SKM-1 (cell line): ENCODE data around the gene ZFAND3.
"Not testable (repeated sequence)": the region's sequence is repeated elsewhere in the genome, so short reads cannot be mapped to it uniquely, and the experiment has no call there.

Experiments used
- DNase-seq: peaks from one replicate; lab custom pipeline; 2025; ENCODE audit not compliant: unreplicated experiment; lab: John Stamatoyannopoulos, UW

The ZFAND3 gene

DNA sequence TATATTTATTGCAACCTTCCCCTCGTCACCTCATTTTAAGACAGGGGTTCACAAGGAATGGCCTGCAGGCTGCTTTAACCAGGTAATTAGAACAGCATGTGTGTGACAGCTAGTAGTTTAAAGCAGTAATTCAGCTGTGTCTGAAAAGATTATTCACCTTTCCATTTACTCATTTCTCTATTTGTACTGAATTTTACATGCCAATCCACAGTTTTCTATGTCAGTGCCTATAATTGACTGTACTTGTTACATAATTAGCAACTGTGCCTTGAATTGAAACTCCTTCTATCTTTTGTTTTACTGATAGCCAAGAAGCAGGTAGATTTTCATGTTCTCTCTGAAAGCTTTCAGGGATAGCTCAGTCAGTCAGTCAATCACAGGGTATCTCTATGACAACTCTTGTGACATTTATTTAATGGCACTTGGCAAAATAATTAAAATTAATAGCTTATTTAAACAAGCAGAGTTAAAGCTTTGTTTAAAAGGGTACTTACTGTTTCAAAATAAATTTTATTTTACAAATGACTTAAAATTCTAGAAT, 214.0 kb downstream of the ZFAND3 start:
- no peak for DNase-seq

DNA sequence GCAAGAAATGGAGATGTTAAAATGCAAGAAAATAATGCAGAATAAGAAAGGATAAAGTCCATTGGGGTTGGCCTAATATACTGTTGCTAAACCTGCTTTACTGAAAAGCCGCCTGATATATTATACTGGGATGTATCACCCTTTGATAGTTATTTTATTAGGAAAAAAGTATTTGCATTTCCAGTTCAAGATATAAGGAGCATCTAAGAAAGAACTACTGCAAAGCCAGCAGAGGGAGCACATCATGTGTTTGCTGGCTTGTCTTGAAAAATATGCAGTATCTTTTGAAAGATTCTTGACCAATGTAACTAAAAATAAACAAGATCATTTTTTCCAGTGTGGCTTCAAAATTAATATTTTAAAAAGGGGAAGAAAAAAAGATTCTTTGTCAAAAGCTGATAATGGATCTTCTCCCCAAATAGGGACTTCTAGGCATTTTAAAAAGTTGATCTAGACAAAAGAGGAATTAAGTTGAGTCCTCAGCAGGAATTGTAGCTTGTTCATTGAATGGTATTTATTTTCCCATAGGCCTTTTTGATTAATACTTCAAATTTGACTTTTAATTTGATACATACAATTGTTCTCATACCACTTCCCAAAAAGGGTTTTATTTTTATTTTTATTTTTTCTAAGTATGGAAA, 214.9 kb downstream of the ZFAND3 start:
- DNase-seq = no peak

GRCh38 chr6:38035478-38035877, 216.0 kb downstream of the ZFAND3 start:
- no peak for DNase-seq

GRCh38 chr6:38039502-38039901, 220.0 kb downstream of the ZFAND3 start:
- no peak for DNase-seq

DNA sequence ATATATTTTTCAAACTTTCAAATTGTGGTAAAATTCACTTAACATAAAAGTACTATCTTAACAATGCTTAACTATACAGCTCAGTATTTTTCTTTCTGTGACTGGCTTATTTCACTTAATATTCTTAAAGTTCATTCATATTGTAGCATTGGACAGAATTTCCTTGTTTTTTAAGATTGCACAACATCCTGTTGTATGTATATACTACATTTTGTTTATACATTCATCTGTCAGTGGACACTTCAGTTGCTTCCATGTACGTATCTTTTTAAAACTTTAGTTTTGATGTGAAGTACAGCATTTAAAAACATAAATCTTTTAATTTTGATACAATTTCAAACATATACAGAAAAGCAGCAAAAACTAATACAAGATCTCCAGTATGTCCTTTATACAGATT, 220.7 kb downstream of the ZFAND3 start:
- DNase-seq = no peak

- DNase-seq = no peak
Measured at GRCh38 chr6:38043259-38043753, 223.8 kb downstream of the ZFAND3 start.

DNA sequence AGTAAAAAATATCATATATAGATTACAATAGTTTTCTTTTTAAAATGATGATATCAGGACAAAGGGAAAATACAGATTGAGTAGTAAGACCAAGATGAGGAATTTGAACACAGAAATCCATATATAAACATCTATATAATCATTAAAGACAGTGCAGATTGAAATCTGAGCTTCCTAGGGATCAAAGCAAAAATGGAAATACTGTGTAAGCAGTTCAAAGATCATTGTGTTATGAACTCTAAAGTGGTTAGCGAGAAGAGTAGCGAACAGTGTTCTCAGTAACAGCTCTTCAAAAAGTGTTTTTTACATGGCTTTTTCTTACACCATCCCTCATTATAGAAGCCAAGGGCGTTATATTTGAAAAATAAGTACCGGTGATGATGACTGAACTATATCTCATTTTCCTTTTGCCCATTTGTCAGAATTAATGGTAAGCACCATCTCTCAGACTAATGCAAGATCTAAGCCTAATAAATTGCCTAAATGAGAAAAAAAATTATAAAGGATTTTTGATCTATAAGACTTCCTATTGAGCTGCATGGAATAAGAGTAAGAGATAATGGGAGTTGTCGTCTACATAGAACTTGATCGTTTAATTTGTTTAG, 226.3 kb downstream of the ZFAND3 start:
- DNase-seq = no peak

DNA sequence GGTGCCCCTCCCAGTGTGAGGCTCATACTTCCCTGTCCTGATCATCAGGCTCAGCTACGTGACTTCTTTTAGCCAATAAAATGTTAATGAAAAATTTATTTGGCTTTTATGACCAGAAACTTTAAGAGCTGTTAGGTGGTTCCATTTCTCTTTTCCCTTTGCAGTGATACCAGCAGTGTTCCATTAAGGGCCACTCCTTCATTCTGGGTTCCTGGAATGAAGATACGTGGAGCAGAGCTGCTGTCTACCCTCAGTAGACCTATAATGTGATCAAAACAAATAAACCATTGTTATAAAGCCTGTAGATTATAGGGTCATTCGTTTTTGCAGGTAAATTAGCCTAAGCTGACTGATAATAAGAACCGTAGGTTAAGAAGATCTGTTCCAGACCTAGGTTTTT, 228.0 kb downstream of the ZFAND3 start:
- no peak for DNase-seq

GRCh38 chr6:38049861-38050397, 230.4 kb downstream of the ZFAND3 start:
- not testable (repeated sequence) for DNase-seq

DNA sequence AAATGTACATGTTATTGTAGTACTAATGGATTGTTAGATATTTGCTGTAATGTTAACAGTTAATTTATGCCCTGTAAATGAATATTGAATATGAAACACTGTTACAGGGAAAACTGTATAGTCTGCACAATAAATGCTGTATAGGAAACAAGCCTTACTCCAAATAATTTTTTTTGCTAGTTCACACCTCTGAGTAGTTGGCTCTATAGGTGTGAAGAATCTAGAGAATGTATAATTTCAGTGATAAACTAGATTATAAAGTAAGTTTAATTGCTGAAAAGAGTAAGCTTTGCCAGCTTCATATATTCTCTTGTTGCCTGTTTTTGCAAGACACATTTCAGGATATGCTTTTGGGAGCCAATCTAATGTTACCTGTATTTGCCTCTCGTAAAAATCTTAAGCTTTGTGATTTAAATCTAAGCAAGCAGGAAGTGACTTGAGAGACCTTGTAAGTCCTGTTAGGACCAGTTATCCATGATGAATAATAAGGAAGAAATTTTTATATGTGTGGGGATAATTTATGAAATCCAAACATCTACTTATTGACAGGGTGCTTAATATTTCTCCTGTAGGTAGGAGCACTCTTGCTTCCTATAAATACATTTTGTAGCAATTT, 232.4 kb downstream of the ZFAND3 start:
- DNase-seq = no peak

GRCh38 chr6:38054527-38055202, 235.1 kb downstream of the ZFAND3 start:
- no peak for DNase-seq

DNA sequence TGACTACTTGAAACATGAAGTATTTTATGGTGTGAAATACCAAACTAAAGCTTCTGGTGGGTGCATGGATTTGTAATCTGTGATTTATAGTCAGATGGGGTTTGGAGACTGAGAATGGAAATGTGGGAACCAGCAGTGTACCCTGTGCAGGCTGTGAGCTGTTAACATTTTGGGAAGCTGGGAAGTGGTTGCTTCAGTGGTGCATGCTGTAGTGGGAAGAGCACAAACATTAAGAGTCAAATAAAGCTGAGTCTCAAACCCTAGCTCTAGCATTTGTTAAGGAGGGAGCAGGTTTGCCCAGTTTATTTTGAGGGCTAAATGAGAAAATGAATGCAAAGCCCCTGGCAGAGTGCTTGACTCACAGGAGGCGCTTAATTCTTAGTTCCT, 235.7 kb downstream of the ZFAND3 start:
- DNase-seq = no peak

GRCh38 chr6:38056361-38056760, 236.8 kb downstream of the ZFAND3 start:
- DNase-seq = no peak

- DNase-seq = no peak
Measured at GRCh38 chr6:38057994-38058393, 238.5 kb downstream of the ZFAND3 start.

DNA sequence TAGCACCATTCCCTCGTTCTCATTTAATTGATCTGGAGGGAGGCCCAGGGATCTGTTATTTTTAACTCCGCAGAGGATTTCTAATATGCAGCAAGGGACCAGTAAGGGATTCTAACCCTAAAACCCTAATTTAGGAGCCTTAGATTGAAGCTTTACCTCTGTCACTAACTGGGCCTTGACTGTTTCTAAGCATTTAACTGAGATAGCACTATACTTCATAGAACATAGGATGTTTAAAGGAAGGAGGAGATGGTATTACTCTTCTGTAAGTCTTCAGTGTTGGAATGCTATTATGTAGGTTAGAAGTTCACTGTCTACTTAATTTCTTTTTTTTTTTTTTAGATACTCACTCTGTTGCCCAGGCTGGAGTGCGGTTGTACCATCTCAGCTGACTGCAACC, 242.5 kb downstream of the ZFAND3 start:
- no peak for DNase-seq

- no peak for DNase-seq
Measured at GRCh38 chr6:38063973-38064372, 244.4 kb downstream of the ZFAND3 start.

DNA sequence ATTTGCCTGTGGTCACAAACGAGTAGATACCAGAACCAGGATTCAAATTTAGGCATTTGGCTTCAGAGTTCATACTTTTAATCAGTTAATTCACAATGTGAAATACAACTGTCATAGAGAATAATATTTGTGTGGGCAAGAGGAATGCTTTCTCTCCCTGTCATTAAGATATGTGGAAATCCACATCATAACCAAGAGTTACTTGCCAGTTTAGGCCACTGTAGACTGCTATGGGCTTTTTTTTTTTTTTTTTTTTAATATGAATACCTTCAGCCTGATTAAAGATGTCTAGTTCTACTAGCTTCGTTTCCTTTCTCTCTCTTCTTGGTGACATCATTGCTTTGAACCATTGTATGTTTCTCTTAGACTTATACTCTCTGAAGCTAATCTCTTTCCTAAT, 244.9 kb downstream of the ZFAND3 start:
- DNase-seq = no peak

- no peak for DNase-seq
Measured at GRCh38 chr6:38065734-38066305, 246.3 kb downstream of the ZFAND3 start.

DNA sequence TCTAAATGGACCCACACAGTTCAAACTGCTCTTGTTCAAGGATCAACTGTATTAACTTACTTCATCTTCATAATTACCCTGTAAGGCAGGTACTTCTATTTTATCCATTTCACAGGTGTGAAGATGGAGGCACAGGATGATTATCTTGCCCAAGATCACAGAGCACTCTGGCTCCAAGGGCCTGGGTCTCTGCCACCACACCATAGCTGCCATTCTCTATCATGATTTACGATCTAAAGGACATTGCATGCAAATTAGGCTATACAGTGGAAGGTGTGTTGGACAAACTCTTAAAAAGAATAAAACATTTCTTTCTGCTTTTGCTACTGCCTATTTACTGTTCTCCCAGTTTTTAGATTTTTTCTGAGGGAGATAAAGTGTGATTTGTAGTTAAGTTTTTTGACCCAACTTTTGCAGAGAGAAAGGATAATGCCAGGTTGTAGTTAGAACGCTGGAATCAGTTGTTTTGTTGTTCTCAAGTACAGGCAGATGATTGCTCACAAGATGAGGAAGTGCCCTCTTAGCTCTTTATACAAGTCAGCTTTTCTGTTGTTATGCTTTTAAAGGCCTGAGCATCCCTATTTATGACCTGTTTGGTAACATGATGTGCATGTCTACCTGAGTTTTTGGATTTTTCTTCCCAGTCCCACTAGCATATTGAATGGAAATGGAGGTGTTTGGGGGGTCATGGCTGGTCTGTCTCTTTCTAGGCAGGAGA, 247.9 kb downstream of the ZFAND3 start:
- DNase-seq = no peak

DNA sequence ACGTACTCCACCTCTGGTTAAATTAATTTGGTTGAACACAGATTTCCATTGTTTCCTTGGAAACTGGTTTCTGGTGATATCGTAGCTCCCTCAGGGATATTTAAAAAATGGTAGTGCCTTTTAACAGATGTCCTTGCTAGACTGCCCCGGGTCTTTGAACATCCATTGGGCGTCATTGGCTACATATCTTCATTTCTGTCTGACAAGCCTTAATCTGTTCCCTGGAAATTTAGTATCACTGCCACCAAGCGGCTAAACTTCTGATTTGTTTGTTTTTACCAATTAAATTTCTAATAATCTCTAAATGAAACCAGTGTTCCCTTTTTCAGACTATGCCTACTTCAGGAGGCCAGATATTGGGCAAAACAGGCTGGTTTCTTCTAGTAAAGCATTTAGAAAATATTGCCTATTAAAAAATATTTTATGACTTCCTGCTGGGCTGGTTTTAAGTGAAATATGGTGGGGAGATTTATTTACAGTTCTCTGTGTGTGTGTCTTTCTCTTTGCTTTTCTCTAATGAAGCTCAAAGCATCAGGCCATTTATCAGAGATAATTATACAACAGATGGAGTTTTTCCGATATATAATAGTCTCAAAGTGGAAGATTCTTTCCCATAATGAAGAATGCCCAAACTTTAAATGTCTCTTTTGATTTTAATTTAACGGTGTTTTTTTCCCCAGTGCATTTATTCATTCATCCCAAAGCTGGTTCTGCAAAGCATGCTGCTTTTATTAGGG, 249.5 kb downstream of the ZFAND3 start:
- no peak for DNase-seq
